ENCODE data around the gene CDK7.

The CDK7 gene

DNA sequence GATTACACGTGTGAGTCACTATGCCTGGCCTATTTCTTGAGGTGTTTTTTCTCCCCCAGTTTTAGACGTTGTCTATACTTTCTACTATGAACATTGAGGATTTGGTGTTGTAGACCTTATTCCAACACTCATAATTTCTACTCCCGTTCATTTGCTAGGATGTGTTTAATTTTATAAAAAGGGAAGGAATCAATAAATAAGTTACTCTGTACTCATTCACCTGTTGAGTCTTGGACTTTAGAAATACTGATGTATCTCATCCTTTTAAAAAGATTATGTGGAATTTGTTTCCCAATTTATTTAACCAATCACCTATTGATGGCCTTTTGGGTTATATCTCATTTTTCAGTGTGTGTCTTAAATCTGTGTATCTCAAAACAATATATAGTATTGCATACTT, 3.2 kb downstream of the CDK7 start:
- DNase-seq (ENCODE audit: low read depth) = no peak

DNA sequence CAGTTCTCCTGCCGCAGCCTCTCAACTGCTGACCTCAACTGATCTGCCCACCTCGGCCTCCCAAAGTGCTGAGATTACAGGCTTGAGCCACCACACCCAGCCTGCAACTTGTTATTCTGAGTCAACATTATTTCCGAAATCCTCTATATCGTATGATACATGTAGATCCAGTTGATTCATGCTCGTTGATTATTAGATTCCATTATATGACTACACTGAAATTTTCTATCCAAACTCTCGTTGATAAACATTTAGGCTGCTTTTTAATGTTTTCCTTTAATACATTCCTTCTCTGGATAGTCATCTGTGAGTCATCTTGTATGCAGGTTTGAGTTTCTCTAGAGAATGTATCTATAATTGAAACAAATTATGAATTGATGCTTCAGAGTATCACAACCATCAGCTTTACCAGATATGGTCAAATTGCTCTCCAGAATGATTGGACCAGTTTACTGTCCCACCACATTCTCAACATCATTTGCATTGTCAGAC, 4.1 kb downstream of the CDK7 start:
- DNase-seq (ENCODE audit: low read depth) = peak; percentile 98

DNA sequence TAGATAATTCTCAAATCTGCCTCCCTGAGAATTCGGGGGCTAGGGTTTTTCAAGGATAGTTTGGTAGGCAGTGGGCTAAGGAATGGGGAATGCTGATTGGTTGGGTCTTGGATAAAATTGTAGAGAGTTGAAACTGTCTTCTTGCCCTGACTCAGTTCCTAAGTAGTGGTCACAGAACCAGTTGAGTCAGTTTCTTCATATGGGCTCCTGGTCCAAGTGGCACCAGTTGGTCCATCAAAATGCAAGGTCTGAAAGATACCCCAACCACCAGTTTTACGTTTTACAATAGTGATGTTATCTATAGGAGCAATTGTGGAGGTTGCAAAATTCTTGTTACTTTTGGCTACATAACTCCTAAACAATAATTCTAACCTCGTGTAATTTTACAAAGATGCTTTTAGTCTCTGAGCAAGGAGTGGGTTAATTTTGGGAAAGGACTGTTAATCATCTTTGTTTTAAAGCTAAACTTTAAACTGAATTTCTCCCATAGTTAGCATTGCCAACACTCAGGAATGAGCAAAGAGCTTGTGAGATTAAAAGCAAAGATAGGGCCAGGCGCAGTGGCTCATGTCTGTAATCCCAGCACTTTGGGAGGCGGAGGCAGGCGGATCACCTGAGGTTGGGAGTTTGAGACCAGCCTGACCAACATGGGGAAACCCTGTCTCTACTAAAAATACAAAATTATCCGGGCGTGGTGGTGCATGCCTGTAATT, 7.7 kb downstream of the CDK7 start:
- no peak for DNase-seq (ENCODE audit: low read depth)

DNA sequence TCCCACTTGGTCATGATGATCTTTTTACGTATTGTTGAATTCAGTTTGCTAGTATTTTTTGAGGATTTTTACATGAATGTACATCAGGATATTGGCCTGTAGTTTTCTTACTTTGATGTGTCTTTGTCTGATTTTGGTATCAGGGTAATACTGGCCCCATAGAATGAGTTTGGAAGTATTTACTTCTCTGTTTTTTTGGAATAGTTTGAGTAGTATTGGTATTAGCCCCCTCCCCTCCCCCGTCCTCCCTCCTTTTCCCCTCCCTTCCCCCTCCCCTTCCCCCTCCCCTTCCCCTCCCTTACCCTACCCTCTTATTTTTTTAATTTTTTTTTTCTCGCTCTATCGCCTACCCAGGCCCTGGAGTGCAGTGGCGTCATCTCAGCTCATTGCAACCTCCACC, 10.3 kb downstream of the CDK7 start:
- DNase-seq (ENCODE audit: low read depth) = no peak

DNA sequence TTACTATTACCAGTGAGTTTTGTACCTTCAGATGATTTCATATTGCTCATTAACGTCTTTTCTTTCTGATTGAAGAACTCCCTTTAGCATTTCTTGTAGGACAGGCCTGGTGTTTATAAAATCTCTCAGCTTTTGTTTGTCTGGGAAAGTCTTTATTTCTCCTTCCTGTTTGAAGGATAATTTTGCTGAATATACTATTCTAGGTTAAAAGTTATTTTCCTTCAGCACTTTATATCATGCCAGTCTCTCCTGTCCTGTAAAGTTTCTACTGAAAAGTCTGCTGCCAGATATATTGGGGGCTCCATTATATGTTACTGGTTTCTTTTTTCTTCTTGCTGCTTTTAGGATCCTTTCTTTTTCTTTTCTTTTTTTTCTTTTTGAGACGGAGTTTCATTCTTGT, 13.3 kb downstream of the CDK7 start:
- DNase-seq (ENCODE audit: low read depth) = no peak

DNA sequence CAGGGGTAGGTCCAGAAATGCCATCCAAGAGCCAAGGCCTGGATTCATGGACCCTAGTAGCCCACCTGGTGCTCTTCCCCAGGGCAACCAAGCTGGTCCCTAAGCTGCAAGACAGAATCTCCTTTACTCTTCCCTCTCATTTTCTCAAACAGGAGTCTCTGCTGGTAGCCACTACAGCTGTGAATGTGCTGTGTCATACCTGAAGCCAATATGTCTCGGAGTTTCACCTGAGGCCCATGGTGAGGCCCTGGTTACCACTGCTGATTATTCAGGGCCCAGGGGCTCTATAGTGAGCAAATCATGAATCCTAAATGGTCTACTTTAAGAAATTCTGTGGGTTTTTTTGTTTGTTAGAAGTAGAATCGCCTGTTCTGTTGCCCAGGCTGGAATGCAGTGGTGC, 15.9 kb downstream of the CDK7 start:
- DNase-seq (ENCODE audit: low read depth) = no peak

DNA sequence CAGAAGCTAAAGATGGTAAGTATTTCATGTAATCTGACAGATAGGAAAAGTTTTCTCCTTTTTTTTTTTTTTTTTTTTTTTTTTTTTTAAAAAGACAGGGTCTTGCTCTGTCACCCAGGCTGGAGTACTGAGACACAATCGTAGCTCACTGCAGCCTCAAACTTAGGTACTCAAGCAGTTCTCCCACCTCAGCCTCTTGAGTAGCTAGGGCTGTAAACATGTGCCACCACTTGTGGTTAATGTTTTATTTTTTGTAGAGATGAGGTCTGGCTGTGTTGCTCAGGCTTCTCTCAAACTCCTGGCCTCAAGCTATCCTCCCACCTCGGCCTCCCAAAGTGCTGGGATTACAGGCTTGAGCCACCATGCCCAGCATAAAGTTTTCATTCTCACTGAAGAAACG, 17.8 kb downstream of the CDK7 start:
- no peak for DNase-seq (ENCODE audit: low read depth)

DNA sequence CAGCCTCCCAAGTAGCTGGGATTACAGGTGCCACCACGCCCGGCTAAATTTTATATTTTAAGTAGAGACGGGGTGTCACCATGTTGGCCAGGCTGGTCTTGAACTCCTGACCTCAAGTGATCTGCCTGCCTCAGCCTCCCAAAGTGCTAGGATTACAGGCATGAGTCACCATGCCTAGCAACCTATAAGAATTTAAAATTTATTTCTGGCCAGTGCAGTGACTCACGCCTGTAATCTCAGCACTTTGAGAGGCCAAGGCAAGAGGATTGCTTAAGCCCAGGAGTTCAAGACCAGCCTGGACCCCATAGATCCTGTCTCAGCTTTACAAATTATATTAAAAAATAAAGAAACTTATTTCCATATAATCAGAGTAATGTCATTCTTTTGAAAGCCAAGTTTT, 21.3 kb downstream of the CDK7 start:
- peak; percentile 62 for DNase-seq (ENCODE audit: low read depth)

DNA sequence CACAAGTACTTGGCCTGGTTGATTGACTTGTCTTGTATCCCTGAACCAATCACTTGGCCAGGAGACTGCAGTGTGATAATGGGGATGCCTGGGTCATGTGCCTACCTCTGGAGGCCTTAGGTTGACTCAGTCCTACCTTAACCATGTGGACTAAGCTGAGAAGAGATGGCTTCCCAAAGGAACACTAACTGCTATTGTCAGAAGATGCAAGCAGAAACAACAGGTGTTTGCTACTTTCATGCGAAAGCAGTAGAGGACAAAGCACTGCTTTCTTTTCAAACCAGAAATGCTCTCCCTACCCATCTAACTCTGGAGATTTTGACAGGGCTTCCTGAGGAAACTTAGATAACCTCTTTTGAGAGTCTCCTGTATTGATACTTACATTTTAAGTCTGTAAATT, 22.9 kb downstream of the CDK7 start:
- DNase-seq (ENCODE audit: low read depth) = no peak

DNA sequence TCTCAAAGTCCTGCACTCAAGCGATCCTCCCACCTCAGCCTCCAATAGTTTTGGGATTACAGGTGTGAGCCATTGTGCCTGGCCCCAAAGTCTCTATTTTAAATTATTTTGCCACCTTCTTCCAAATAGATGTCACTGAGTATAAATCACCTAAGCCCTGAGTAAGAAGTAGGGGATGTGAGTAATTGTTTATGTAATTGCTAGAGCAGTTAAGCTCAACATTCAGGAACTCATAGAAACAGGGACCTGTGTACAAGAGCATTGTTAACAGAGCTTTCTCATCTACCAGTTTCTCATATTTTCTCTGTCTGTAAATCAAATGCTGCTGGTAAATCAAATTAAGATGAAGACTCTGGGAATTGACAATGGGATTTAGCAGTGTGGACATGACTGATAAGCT, 26.3 kb downstream of the CDK7 start:
- peak; percentile 76 for DNase-seq (ENCODE audit: low read depth)

DNA sequence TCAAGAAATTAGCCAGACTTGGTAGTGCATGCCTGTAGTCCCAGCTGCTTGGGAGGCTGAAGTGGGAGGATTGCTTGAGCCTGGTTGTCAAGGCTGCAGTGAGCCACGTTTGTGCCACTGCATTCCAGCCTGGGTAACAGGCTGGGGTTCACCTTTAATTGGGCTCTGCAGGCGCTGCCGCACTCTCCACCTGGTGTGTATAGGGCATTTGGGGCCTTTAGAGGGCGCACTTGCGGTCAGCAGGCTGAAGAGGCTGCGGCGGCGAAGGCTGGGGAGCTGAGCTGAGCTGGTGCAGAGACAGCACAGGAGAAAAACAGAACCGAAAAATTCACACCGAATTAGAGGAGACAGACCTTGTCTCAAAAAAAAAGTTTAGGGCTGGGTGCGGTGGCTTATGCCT, 31.2 kb downstream of the CDK7 start:
- DNase-seq (ENCODE audit: low read depth) = peak; percentile 32

DNA sequence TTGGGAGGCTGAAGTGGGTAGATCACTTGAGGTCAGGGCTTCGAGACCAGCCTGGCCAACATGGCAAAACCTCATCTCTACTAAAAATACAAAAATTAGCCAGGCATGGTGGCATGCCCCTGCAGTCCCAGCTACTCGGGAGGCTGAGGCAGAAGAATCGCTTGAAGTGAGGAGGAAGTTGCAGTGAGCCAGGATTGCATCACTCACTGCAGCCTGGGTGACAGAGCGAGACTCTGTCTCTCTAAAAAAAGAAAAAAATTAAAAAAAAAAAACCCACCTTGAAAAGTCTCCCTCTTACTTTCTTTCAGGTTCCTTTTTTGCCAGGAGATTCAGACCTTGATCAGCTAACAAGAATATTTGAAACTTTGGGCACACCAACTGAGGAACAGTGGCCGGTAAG, 34.2 kb downstream of the CDK7 start:
- no peak for DNase-seq (ENCODE audit: low read depth)

DNA sequence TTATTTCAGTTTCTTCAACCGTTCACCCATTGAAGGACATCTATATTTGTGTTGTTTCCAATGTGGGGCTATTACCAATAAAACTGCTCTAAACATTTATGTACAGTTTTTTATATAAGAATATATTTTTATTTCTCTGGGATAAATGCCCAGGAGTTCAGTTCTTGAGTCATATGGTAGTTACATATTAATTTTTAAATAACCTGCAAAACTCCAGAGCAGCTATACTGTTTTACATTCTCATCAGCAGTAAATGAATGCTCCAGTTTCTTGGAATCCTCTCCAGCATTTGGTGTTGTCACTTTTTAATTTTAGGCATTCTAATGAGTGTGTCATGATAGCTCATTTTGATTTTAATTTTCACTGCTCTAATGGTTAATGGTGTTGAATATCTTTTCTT, 36.2 kb downstream of the CDK7 start:
- no peak for DNase-seq (ENCODE audit: low read depth)

DNA sequence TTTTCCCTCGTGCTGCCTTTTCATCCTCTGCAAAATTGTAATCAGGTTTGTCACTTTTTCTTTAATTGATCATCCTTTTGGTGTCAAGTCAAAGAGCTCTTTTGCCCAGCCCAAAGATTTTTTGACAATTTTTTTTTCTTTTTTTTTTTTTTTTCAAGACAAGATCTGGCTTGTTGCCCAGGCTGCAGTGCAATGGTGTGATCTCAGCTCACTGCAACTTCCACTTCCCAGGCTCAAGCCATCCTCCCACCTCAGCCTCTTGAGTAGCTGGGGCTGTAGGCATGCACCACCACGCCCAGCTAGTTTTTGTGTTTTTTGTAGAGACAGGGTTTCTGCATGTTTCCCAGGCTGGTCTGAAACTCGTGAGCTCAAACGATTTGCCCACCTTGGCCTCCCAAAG, 36.7 kb downstream of the CDK7 start:
- DNase-seq (ENCODE audit: low read depth) = peak; percentile 53

DNA sequence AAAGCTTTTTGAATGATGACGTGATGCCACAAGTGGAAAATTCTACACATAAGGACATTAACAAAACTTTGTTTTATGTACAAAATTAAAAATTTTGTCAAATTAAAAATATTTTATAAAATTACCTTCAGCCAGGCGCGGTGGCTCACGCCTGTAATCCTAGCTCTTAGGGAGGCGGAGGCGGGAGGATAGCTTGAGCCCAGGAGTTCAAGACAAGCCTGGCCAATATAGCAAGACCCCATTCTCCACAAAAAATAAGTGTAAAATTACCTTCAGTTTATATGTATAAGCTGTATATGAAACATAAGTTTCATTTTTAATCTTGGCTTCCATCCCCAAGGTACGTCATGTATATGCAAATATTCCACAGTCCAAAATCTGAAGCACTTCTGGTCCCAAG, 40.9 kb downstream of the CDK7 start:
- DNase-seq (ENCODE audit: low read depth) = no peak

DNA sequence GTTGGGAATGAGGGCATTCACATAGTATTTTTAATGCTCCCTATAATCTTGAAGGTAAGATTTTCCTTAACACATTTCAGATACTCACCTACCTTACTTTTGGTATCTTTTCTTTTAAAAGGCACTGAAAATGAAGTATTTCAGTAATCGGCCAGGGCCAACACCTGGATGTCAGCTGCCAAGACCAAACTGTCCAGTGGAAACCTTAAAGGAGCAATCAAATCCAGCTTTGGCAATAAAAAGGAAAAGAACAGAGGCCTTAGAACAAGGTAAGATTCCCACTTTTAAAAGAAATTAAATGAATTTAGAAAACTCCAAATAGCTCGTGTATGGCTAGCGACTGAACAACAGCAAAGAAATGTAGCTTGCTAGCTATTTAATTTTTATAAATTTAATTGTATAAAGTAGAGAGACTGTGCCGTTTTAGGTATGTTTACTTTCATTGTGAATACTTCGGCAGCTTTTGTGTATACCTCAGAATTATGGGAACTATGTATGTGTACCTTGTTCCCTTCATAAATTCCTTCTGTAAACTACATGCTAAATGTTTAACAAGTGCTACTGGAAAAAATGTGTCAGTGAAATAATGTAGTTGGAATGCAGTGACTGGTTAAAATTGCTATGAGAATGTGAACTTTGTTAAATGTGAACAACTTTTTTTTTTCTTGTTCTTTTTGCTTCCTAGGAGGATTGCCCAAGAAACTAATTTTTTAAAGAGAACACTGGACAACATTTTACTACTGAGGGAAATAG, 41.9 kb downstream of the CDK7 start:
- DNase-seq (ENCODE audit: low read depth) = peak; percentile 28

DNA sequence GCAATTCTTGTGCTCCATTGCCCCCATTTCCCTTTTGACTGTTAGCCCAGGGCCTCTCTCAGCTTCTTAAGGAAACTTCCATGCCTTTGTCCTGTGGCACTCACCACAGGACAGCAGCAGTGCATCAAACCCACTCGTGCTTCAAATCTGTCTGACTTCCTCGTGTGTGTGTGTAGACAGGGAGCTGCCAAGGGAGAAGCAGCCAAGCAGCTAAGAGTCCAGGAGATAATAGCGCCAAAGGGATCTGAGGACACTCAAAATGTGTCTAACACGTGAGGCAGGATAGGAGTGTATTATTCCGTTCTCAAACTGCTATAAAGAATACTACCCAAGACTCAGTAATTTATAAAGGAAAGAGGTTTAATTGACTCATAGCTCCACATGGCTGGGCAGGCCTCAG, 44.8 kb downstream of the CDK7 start:
- no peak for DNase-seq (ENCODE audit: low read depth)

DNA sequence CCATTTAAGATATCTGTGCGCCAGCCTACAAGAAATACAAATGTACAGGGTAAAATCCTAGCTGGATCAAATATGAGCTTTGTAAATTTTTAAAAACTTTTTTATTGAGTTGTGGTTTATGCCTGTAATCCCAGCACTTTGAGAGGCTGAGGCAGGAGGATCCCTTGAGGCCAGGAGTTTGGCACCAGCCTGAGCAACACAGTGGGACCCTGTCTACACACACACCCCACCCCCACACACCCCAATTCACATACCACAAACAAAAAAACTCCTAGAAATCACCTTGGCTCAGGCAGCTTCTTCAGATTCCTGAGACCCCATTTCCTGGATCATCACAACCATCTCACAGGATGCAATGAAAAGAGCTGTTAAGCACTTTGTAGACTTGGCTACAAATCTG, 46.4 kb downstream of the CDK7 start:
- no peak for DNase-seq (ENCODE audit: low read depth)

DNA sequence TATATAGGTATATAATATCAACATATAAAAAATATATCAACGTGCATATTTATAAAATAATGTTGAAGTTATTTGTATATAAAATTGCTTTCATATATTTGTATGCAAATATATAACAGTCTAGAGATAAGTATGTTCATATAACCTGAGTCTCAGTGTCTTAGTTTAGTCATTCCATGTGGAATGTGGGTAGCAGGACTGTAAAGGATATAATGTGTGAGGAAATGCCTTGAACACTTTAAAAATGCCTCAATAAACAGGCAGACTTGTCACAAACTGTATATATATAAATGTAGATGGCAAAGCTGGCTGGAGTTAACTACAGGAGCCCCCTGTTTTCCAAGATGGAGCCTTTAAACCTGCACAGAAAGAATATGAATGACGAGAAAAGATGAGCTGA, 49.5 kb downstream of the CDK7 start:
- no peak for DNase-seq (ENCODE audit: low read depth)

DNA sequence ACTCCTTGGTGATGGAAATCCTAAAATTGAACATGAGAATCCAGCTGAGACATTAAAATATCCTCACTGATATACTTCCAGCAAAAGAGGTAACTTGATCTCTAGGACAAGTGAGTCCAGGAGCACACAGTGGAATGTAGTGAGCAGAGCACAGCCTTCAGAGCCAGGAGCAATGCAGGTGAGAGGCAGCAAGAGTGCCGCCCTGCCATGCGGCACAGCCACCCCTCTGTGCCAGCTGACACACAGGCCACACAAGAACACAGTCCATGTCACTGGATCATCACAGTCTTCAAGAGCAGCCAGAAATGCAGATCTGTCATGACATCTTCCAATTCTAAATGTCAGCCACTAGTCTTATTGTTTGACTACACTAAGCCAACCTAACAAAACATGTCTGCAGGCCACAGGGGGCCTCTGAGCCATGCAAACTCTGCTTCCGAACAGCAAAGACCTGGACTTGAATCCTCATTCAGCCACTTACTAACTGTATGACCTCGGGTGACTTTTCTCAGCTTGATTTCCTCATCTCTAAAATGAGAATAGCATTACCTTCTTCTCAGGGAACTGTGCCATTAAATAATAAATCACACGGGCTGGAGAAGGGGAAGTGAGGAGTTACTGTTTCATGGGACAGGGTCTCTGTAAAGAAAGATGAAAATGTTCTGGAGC, 50.9 kb downstream of the CDK7 start:
- no peak for DNase-seq (ENCODE audit: low read depth)

DNA sequence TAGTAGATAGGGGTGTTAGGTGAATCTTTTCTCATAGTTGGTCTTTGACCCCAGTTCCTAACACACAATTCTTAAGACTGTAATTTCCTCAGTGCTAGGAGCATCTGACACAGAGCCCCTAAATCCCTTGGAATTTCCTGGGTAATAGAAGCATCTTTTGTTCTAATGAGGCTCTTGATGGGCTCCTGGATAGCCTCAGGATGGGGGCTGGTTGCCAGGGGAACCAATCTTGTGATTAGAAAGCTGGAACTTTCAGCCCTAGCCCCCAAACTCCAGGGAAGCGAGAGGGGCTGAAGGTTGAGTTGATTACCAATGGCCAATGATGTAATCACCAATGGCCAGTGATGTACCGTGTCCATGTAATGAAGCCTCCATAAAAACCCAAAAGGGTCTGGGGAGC, 53.4 kb downstream of the CDK7 start:
- DNase-seq (ENCODE audit: low read depth) = no peak

DNA sequence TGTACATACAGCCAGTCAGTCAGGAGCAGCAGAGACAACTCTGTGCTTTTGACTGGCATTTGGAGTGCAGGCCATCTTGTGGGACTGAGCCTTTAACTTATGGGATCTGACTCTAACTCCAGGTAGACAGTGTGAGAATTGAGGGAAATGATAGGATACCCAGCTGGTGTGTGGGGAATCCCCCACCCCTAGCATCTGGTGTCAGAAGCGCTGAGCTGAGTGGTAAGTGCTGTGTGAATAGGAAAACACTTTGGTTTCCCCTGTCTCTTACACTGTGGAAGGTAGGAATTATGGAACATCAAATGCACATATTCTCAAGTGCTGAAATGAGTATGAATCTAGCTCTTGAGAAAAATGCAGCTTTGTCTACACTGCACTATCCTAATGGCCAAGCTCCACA, 54.0 kb downstream of the CDK7 start:
- no peak for DNase-seq (ENCODE audit: low read depth)

DNA sequence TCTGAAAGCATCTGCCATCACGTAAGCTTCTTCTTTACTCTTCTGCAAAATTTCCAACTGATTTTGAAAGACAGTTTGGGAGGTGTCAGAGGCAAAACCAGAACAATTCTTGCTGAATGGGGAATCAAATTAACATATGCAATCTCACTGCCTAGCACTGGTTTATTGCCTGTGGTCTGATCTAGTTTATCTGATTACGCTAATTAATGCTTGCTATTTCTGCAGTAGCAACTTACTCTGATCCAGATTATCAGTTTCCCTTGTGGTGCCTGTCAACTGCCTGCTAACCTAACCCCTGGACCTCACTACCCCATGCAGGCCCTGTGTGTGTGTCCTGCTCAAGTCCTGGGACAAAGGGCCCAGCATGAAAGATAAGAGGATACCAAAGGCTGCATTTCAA, 57.6 kb downstream of the CDK7 start:
- DNase-seq (ENCODE audit: low read depth) = no peak
